Neural cell (in vitro differentiated cells): ENCODE measurements around the gene STXBP2.

ENCODE experiments used
- CTCF ChIP-seq: fragments of 450-650 bp; IDR thresholded peaks from 2 replicates; pipeline ENCODE4 v1.5.1; 2014; ENCODE audit warnings: antibody characterized with exemption, mild to moderate bottlenecking, moderate library complexity; ENCODE audit not compliant: poor library complexity, severe bottlenecking
- EP300 ChIP-seq: fragments of 450-650 bp; conservative IDR thresholded peaks from 2 replicates; pipeline ENCODE4 v1.6.1; 2014; ENCODE audit warnings: antibody characterized with exemption, mild to moderate bottlenecking, moderate library complexity; ENCODE audit not compliant: poor library complexity, severe bottlenecking
- EZH2 ChIP-seq: fragments of 200-600, 300-800 bp; shearing (Covaris generic), sonication (generic); IDR thresholded peaks from 2 replicates; pipeline ENCODE4 v1.6.1; 2014; ENCODE audit warnings: antibody characterized with exemption, low read length, borderline replicate concordance, mild to moderate bottlenecking; ENCODE audit not compliant: insufficient read depth, poor library complexity, severe bottlenecking
- POLR2AphosphoS5 ChIP-seq: IDR thresholded peaks from 2 replicates; pipeline ENCODE4 v1.6.1; 2012
- RAD21 ChIP-seq: fragments of 450-650 bp; conservative IDR thresholded peaks from 2 replicates; pipeline ENCODE4 v1.6.1; 2014; ENCODE audit warnings: antibody characterized with exemption, mild to moderate bottlenecking, moderate library complexity
- TF ChIP-seq, protein P1 (sequence below): IDR thresholded peaks from 2 replicates; pipeline ENCODE4 v1.6.1; 2012; ENCODE audit warnings: borderline replicate concordance

- TF ChIP-seq CTCF (no peak), EP300 (no peak), EZH2 (no peak), RAD21 (no peak), POLR2AphosphoS5 (no peak)
- TF ChIP-seq, protein P1, sequence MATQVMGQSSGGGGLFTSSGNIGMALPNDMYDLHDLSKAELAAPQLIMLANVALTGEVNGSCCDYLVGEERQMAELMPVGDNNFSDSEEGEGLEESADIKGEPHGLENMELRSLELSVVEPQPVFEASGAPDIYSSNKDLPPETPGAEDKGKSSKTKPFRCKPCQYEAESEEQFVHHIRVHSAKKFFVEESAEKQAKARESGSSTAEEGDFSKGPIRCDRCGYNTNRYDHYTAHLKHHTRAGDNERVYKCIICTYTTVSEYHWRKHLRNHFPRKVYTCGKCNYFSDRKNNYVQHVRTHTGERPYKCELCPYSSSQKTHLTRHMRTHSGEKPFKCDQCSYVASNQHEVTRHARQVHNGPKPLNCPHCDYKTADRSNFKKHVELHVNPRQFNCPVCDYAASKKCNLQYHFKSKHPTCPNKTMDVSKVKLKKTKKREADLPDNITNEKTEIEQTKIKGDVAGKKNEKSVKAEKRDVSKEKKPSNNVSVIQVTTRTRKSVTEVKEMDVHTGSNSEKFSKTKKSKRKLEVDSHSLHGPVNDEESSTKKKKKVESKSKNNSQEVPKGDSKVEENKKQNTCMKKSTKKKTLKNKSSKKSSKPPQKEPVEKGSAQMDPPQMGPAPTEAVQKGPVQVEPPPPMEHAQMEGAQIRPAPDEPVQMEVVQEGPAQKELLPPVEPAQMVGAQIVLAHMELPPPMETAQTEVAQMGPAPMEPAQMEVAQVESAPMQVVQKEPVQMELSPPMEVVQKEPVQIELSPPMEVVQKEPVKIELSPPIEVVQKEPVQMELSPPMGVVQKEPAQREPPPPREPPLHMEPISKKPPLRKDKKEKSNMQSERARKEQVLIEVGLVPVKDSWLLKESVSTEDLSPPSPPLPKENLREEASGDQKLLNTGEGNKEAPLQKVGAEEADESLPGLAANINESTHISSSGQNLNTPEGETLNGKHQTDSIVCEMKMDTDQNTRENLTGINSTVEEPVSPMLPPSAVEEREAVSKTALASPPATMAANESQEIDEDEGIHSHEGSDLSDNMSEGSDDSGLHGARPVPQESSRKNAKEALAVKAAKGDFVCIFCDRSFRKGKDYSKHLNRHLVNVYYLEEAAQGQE = no peak
These were observed 34.5 kb upstream of the STXBP2 start for GRCh38 chr19:7602240-7602934.
